PC-3 (cell line): Measurements from ENCODE around the gene AUTS2. TPM values are rescaled to one million over a fixed set of nuclear protein-coding genes. Genes with fewer than 3 reads are reported as not detected.

ENCODE experiments used
- ATAC-seq: fragments of 200-7000 bp; cut with Tn5 transposase; 2 replicates; pipeline ENCODE4 v1.9.1; 2020; ENCODE audit warnings: mild to moderate bottlenecking, moderate library complexity
- BruUV-seq: library from RNA; stranded (reverse); fragments of 400-500 nt; replicated peaks from 2 replicates; lab custom pipeline; 2021; lab: Mats Ljungman, UMichigan
- CTCF ChIA-PET: fragments of 300-600 bp; sonication (Branson Sonifier 250); formaldehyde crosslinking; loops from one replicate; lab custom pipeline; 2022; ENCODE audit warnings: antibody characterized with exemption; lab: Charles Lee
- POLR2A ChIA-PET: fragments of 300-600 bp; sonication (Branson Sonifier 250); formaldehyde crosslinking; loops from one replicate; lab custom pipeline; 2022; ENCODE audit warnings: antibody characterized with exemption; ENCODE audit not compliant: unreplicated experiment; lab: Charles Lee
- DNase-seq: peaks from one replicate; pipeline ENCODE4 v3.0.0-alpha.2; 2015
- H2AFZ ChIP-seq: fragments of 300-600 bp; sonication (generic); 2 replicates; pipeline ENCODE4 v1.6.0; 2016; ENCODE audit warnings: antibody characterized with exemption, low read length
- H3F3A ChIP-seq: fragments of 300-600 bp; sonication (generic); one replicate; pipeline ENCODE4 v1.6.0; 2017; ENCODE audit warnings: antibody characterized with exemption, low read length, control low read depth, mild to moderate bottlenecking; ENCODE audit not compliant: unreplicated experiment
- H3K27ac ChIP-seq: fragments of 300-600 bp; sonication (generic); 2 replicates; pipeline ENCODE4 v1.5.1; 2016; ENCODE audit warnings: mild to moderate bottlenecking, low read length
- H3K27me3 ChIP-seq: fragments of 300-600 bp; sonication (generic); 2 replicates; pipeline ENCODE4 v1.6.1; 2016; ENCODE audit warnings: low read length, mixed read lengths
- H3K36me3 ChIP-seq: fragments of 300-600 bp; sonication (generic); 2 replicates; pipeline ENCODE4 v1.6.1; 2016; ENCODE audit warnings: low read depth, mixed run types, low read length, mixed read lengths
- H3K4me1 ChIP-seq: fragments of 300-600 bp; sonication (generic); 2 replicates; pipeline ENCODE4 v1.5.1; 2016; ENCODE audit warnings: low read length; ENCODE audit not compliant: insufficient read depth
- H3K4me2 ChIP-seq: fragments of 300-600 bp; sonication (generic); 2 replicates; pipeline ENCODE4 v1.6.0; 2016; ENCODE audit warnings: low read length
- H3K4me3 ChIP-seq: fragments of 300-600 bp; sonication (generic); 2 replicates; pipeline ENCODE4 v1.5.1; 2016; ENCODE audit warnings: mild to moderate bottlenecking, low read length, mixed read lengths
- H3K79me2 ChIP-seq: fragments of 300-600 bp; sonication (generic); 2 replicates; pipeline ENCODE4 v1.6.1; 2017; ENCODE audit warnings: low read length, mixed read lengths
- H3K9ac ChIP-seq: fragments of 300-600 bp; sonication (generic); 2 replicates; pipeline ENCODE4 v1.6.0; 2016; ENCODE audit warnings: mild to moderate bottlenecking, low read length
- H3K9me2 ChIP-seq: fragments of 300-600 bp; sonication (generic); replicated peaks from 2 replicates; pipeline ENCODE4 v1.6.1; 2016; ENCODE audit warnings: mixed run types, low read length, mixed read lengths
- H3K9me3 ChIP-seq: fragments of 300-600 bp; sonication (generic); 2 replicates; pipeline ENCODE4 v1.6.1; 2016; ENCODE audit warnings: low read length, mixed read lengths
- H4K20me1 ChIP-seq: fragments of 300-600 bp; sonication (generic); 2 replicates; pipeline ENCODE4 v1.6.1; 2016; ENCODE audit warnings: low read length, mixed read lengths
- CTCF ChIP-seq: fragments of 300-600 bp; sonication (generic); conservative IDR thresholded peaks from 2 replicates; pipeline ENCODE4 v1.5.1; 2017; ENCODE audit warnings: antibody characterized with exemption, low read depth, mild to moderate bottlenecking, low read length
- EZH2 ChIP-seq: fragments of 300-600 bp; sonication (generic); IDR thresholded peaks from one replicate; pipeline ENCODE4 v1.6.1; 2017; ENCODE audit warnings: antibody characterized with exemption, mild to moderate bottlenecking, low read length; ENCODE audit not compliant: unreplicated experiment
- EZH2phosphoT487 ChIP-seq: fragments of 300-600 bp; sonication (generic); IDR thresholded peaks from 2 replicates; pipeline ENCODE4 v1.6.1; 2018; ENCODE audit warnings: mild to moderate bottlenecking, antibody characterized with exemption, low read length, borderline replicate concordance
- intact Hi-C: fragments of 100-400 bp; cut with micrococcal nuclease; formaldehyde crosslinking; loops from 2 replicates; pipeline ENCODE4 v1.9.0; 2023
- total RNA-seq: library from RNA; depleted of rRNA; stranded (reverse); fragments of >200 nt; gene quantifications from 2 replicates; pipeline ENCODE4 v1.2.3, GENCODE V29; 2014

The AUTS2 gene
- total RNA-seq, 1 experiment from 2014 or later = not detected

- Histone ChIP-seq H3K36me3 (no peaks in the 10 kb centered on the region), H2AFZ (no peak overlapping the region), H3K4me1 (no peaks in the 10 kb centered on the region), H3K9me2 (no peaks in the 10 kb centered on the region), H3K27me3 (no peaks in the 10 kb centered on the region), H3F3A (no peaks in the 10 kb centered on the region), H3K4me3 (no peak overlapping the region), H3K27ac (no peak overlapping the region), H3K9me3 (no peaks in the 10 kb centered on the region), H3K79me2 (no peaks in the 10 kb centered on the region), H3K9ac (no peak overlapping the region), H3K4me2 (no peak overlapping the region), H4K20me1 (no peaks in the 10 kb centered on the region)
- no peak for DNase-seq
- intact Hi-C loops = no loop called here
- ChIA-PET CTCF (no interaction called here), POLR2A (no interaction called here)
- BruUV-seq = no TSS peak
- TF ChIP-seq CTCF = no peak
- no peak for TF ChIP-seq EZH2phosphoT487
- no peak for TF ChIP-seq EZH2
- no peak for ATAC-seq
These were observed 1076.3 kb downstream of the AUTS2 start for GRCh38 chr7:70674571-70675010.

DNA sequence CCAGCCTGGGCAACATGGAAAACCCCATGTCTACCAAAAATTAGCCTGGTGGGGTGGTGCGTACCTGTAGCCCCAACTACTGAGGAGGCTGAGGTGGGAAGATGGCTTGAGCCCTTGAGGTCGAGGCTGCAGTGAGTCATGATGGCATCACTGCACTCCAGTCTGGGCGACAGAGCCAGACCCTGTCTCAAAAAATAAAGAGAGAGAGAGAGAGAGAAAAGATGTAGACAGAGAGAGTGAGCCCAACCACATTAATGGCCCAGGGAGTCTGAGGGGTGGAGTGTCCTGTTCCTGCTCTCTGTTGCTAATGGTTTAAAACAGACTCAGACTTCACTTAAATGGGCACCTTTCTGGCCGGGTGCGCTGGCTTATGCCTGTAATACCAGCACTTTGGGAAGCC is 1078.0 kb downstream of the AUTS2 start:
- H3K4me3 ChIP-seq = no peak overlapping the region
- ATAC-seq (no peak), DNase-seq (no peak)
- intact Hi-C loops = no loop called here
- no peaks in the 10 kb centered on the region for H3K36me3 ChIP-seq
- no peaks in the 10 kb centered on the region for H4K20me1 ChIP-seq
- H3K79me2 ChIP-seq = no peaks in the 10 kb centered on the region
- H3F3A ChIP-seq = no peaks in the 10 kb centered on the region
- ChIA-PET POLR2A (no interaction called here), CTCF (no interaction called here)
- no TSS peak for BruUV-seq
- H3K9me3 ChIP-seq = no peaks in the 10 kb centered on the region
- TF ChIP-seq EZH2phosphoT487 = no peak
- no peak for TF ChIP-seq EZH2
- TF ChIP-seq CTCF = no peak
- no peaks in the 10 kb centered on the region for H3K4me1 ChIP-seq
- no peaks in the 10 kb centered on the region for H3K27me3 ChIP-seq
- H3K4me2 ChIP-seq = no peak overlapping the region
- H3K9me2 ChIP-seq = no peaks in the 10 kb centered on the region
- H3K27ac ChIP-seq = no peak overlapping the region
- H3K9ac ChIP-seq = no peak overlapping the region
- no peak overlapping the region for H2AFZ ChIP-seq

- intact Hi-C loops = no loop called here
- no peak overlapping the region for H2AFZ ChIP-seq
- H3K9me3 ChIP-seq = no peaks in the 10 kb centered on the region
- DNase-seq (no peak), ATAC-seq (no peak)
- H3K4me2 ChIP-seq = no peak overlapping the region
- ChIA-PET CTCF (no interaction called here), POLR2A (no interaction called here)
- H4K20me1 ChIP-seq = no peaks in the 10 kb centered on the region
- BruUV-seq = no TSS peak
- no peaks in the 10 kb centered on the region for H3F3A ChIP-seq
- TF ChIP-seq EZH2 (no peak), CTCF (no peak), EZH2phosphoT487 (no peak)
- H3K79me2 ChIP-seq = no peaks in the 10 kb centered on the region
- no peak overlapping the region for H3K4me3 ChIP-seq
- no peaks in the 10 kb centered on the region for H3K4me1 ChIP-seq
- no peak overlapping the region for H3K9ac ChIP-seq
- no peaks in the 10 kb centered on the region for H3K9me2 ChIP-seq
- H3K27ac ChIP-seq = no peak overlapping the region
- H3K27me3 ChIP-seq = no peaks in the 10 kb centered on the region
- H3K36me3 ChIP-seq = no peaks in the 10 kb centered on the region
These were observed 1080.5 kb downstream of the AUTS2 start for GRCh38 chr7:70678621-70679251.
